ENCODE measurements around the gene GPR137C. TPM values are rescaled to one million over a fixed set of nuclear protein-coding genes. Genes with fewer than 3 reads are reported as not detected.
"Not testable (repeated sequence)": the region's sequence is repeated elsewhere in the genome, so short reads cannot be mapped to it uniquely, and the experiment has no call there.

The GPR137C gene
- polyA plus RNA-seq, 12 donors = 3.6 to 6.1 (median 5.0) TPM; not detected in 1

DNA sequence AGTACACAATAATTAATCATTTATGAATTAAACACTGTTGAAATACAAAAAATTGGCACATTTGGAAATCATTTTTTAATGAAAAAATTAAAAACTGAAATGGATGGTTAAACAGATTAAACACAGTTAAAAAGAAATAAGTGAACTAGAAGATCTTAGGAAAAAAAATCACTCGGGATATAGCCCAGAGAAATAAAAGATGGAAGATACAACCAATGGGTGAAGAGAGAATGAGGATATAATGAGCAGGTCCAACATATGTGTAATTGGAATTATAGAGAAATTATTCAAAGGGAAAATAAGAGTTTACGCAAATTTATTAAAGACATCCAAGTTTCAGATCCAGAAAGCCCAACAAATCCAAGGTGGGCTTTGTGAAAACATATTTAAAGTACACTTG, 6.1 kb downstream of the GPR137C start:
- no peak for DNase-seq

DNA sequence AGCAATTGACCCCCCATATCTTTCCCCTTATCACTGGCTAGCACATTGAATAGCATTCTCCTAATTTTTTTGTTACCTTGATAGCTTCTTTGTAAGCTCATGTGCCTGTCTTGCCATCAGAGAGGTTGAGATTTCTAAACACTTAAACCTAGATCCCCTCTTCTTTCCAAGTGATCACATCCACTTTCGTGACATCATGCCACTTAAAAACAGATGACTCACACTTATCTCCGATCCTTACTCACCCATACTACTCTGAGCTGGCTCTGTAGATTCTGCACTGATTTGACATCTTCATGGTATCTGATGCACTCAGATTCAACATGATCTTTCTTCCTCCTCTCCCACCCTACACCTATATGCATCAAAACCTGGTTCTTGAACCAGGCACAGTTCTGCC, 10.5 kb downstream of the GPR137C start:
- no peak for DNase-seq

DNA sequence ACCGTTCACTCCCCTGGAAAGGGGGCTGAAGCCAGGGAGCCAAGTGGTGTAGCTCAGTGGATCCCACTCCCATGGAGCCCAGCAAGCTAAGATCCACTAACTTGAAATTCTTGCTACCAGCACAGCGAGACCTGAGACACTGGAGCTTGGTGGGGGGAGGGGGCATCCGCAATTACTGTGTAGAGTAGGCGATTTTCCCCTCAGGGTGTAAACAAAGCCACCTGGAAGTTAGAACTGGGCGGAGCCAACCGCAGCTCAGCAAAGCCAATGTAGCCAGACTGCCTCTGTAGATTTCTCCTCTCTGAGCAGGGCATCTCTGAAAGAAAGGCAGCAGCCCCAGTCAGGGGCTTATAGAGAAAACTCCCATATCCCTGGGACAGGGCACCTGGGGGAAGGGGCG, 15.8 kb downstream of the GPR137C start:
- not testable (repeated sequence) for DNase-seq

GRCh38 chr14:52575858-52576257, 23.2 kb downstream of the GPR137C start:
- no peak for DNase-seq

GRCh38 chr14:52583544-52583943, 30.9 kb downstream of the GPR137C start:
- DNase-seq = no peak

- no peak for DNase-seq
These were observed 37.0 kb downstream of the GPR137C start for GRCh38 chr14:52589646-52590045.

DNA sequence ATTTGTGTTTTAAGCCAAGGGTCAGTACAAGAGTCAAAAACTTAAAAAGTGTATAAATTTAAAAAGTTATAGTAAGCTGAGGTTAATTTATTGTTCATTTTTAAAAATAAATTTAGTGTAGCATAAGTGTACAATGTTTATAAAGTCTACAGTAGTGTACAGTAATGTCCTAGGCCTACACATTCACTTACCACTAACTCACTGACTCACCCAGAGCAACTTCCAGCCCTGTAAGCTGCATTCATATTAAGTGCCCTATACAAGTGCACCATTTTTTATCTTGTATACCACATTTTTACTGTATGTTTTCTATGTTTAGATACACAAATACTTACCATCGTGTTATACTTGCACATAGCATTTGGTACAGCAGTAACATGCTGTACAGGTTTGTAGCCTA, 37.7 kb downstream of the GPR137C start:
- DNase-seq = no peak

GRCh38 chr14:52596320-52596719, 43.7 kb downstream of the GPR137C start:
- no peak for DNase-seq

DNA sequence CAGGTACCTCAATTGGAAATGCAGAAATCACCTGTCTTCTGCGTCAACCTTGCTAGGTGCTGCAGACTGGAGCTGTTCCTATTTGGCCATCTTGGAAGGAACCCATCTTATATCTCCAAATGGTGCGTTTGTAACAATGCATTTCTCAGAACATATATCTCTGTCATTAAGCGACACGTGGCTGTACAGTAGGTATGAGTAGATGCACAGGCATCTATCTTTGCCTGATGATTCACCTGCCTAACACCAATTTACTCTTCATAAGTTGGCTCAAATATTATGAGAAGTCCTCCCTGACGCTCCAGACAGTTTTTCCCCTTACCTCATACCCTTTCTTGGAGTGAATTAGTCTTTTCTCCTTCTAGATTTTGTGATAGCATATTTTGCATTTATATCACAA, 44.2 kb downstream of the GPR137C start:
- DNase-seq = no peak

- no peak for DNase-seq
These were observed 45.9 kb downstream of the GPR137C start for GRCh38 chr14:52598568-52598967.

GRCh38 chr14:52599974-52600373, 47.3 kb downstream of the GPR137C start:
- DNase-seq = no peak

GRCh38 chr14:52602131-52602530, 49.5 kb downstream of the GPR137C start:
- no peak for DNase-seq

DNA sequence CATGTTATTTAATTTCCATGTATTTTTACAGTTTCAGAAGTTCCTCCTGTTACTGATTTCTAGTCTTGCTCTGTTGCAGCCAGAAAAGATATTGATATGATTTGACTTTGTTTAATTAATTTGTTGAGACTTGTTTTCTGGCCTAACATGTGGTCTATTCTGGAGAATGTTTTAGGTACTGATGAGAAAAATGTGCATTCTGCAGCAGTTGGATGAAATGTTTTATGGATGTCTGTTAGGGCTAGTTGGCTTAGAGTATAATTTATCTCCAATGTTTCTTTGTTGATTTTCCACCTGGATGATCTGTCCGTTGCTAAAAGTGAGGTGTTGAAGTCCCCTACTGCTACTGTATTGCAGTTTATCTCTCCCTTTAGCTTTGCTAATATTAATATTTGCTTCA, 54.4 kb downstream of the GPR137C start:
- no peak for DNase-seq

GRCh38 chr14:52609445-52610044, 56.9 kb downstream of the GPR137C start:
- no peak for DNase-seq

DNA sequence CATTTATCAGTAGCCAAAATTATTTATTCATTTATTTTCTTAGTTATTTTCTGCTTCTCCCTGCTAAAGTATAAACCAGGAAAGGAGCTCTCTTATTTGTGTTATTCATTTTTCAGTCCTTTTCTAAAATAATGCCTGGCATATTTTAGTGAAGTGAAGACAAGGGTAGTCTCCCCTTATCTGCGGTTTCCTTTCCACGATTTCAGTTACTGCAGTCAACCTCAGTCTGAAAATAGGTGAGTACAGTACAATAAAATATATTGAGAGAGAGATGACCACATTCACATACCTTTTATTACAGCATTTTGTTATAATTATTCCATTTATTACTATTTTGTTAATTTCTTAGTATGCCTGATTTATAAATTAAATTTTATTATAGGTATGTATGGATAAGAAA, 57.6 kb downstream of the GPR137C start:
- no peak for DNase-seq

DNA sequence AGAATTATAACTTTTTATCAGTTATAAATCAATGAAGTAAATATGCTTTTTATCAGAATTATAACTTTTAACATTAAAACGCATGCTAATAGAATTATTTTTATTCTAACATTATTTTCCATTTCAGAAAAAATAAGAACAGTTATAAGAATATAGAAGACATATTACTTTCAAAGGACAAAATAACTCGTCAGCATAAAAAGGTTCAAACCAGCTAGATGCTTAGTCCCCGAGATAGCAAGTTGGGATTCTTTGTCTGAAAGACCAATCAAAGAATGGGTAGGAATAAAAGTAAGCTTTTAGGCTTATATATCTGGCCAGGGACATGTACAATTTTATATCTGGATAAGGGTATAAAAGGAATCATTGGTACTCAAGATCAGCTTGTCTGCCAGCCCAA, 66.0 kb downstream of the GPR137C start:
- DNase-seq = no peak

GRCh38 chr14:52619687-52620086, 67.1 kb downstream of the GPR137C start:
- DNase-seq = no peak

- DNase-seq = no peak
These were observed 87.5 kb downstream of the GPR137C start for GRCh38 chr14:52640137-52640536.

- no peak for DNase-seq
These were observed 89.1 kb downstream of the GPR137C start for GRCh38 chr14:52641745-52642144.

- no peak for DNase-seq
These were observed 96.9 kb downstream of the GPR137C start for GRCh38 chr14:52649511-52649910.

DNA sequence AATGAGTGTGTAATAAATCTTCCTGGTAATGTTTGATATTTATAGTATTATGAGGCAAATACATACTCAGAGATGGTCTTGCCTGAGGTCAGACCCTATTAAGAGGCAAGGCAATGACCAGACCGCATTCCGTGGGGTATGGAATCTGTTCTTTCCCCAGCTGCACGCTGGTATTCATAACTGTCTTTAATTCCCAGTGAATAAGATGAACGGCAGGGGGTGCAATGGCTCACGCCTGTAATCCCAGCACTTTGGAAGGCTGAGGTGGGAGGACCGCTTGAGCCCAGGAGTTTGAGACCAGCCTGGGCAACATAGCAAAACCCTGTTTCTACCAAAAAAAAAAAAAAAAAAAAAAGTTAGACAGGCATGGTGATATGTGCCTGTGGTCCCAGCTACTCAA, 98.1 kb downstream of the GPR137C start:
- DNase-seq = no peak

DNA sequence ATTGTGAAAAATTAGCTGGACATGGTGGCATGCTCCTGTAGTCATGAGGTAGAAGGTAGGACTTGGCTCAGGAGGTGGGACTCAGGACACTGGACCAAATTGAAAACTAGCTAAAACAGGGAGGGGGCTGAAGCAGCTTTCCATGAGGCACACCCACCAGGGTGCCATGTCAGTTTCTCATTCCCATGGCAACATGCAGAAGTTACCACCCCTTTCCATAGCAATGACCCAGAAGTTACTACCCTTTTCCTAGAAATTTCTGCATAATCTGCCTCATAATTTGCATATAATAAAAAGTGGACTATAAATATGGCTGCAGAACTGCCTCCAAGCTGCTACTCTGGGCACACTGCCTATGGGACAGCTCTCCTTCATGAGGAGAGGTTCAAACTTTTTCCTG, 104.3 kb downstream of the GPR137C start:
- no peak for DNase-seq

- DNase-seq = no peak
These were observed 107.7 kb downstream of the GPR137C start for GRCh38 chr14:52660325-52660724.

- no peak for DNase-seq
These were observed 108.2 kb downstream of the GPR137C start for GRCh38 chr14:52660832-52661231.

DNA sequence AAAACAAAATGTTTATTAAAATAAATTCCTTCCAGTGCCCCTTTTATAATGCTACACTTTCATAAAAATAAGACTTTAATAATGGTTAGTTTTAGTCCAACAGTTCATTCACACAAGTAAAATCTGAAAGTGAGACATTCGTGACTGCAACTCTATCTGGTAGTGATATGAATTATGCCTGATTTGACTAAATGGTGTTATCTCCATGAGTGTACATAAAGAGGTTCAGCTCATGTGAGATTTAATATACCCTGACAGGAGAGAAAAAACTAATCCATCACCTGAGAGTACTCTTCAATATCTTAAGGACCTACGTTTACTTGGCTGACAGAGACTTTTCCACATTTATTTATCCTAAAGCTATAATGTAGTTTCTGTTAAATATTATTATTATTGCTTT, 108.7 kb downstream of the GPR137C start:
- no peak for DNase-seq
